Activated CD8-positive, alpha-beta memory T cell treated with anti-CD3 and anti-CD28 coated beads, Interleukin-2, amount 10 ng/mL, durations not matched to agents 7 days and 5 days (primary cell): Measurements from ENCODE around the gene DYNLT1. TPM values are rescaled to one million over a fixed set of nuclear protein-coding genes. Genes with fewer than 3 reads are reported as not detected.
"Not testable (repeated sequence)": the region's sequence is repeated elsewhere in the genome, so short reads cannot be mapped to it uniquely, and the experiment has no call there.

Experiments used
- ATAC-seq: fragments of 150-1000 bp; cut with Tn5 transposase; one replicate; pipeline ENCODE4 v1.10.0; 2021; ENCODE audit warnings: moderate library complexity
- CTCF ChIA-PET: fragments of 350-600 bp; sonication (Branson Sonifier 250); formaldehyde crosslinking; loops from one replicate; lab custom pipeline; 2021; ENCODE audit warnings: antibody characterized with exemption; lab: Charles Lee
- DNase-seq: peaks from one replicate; pipeline ENCODE4 v3.0.0-alpha.2; 2020
- H3K27ac Mint-ChIP-seq: one replicate; pipeline ENCODE4 v1.8.0; 2021; ENCODE audit warnings: mild to moderate bottlenecking, mixed read lengths
- H3K27me3 Mint-ChIP-seq: one replicate; pipeline ENCODE4 v1.8.0; 2021; ENCODE audit warnings: mixed read lengths
- H3K36me3 Mint-ChIP-seq: one replicate; pipeline ENCODE4 v1.8.0; 2021; ENCODE audit warnings: mild to moderate bottlenecking, mixed read lengths
- H3K4me1 Mint-ChIP-seq: one replicate; pipeline ENCODE4 v1.8.0; 2021; ENCODE audit warnings: mixed read lengths
- H3K4me3 Mint-ChIP-seq: one replicate; pipeline ENCODE4 v1.8.0; 2021; ENCODE audit warnings: mild to moderate bottlenecking, moderate library complexity, mixed read lengths
- H3K9me3 Mint-ChIP-seq: one replicate; pipeline ENCODE4 v1.8.0; 2022; ENCODE audit warnings: low read depth, mixed read lengths
- total RNA-seq, 2 experiments: library from RNA; stranded (reverse); gene quantifications; one replicate each; pipeline ENCODE4 v1.2.3, GENCODE V29; 2021

Gene DYNLT1
- total RNA-seq, 2 experiments from 2014 or later = 109 to 120 TPM

GRCh38 chr6:158656986-158657385, 12.4 kb upstream of the DYNLT1 start:
- Mint-ChIP-seq H3K36me3 (peaks cover 69% of the 10 kb centered on the region), H3K27ac (peak overlapping the region; percentile 36), H3K4me1 (peaks cover 71% of the 10 kb centered on the region)
- H3K27me3 Mint-ChIP-seq, CTCF ChIA-PET, H3K4me3 Mint-ChIP-seq, ATAC-seq, H3K9me3 Mint-ChIP-seq: not testable (repeated sequence)
- peak; percentile 8 for DNase-seq

GRCh38 chr6:158655569-158656450, 11.3 kb upstream of the DYNLT1 start:
- DNase-seq (peak; percentile 36), ATAC-seq (no peak)
- Mint-ChIP-seq H3K36me3 (peaks cover 72% of the 10 kb centered on the region), H3K4me1 (peaks cover 77% of the 10 kb centered on the region), H3K27ac (peak overlapping the region; percentile 98), H3K9me3 (no peaks in the 10 kb centered on the region), H3K27me3 (no peaks in the 10 kb centered on the region), H3K4me3 (peak overlapping the region; percentile 78)
- CTCF ChIA-PET = interaction anchor here (1.4 kb wide), 1 partner anchor 36 kb away, joined by 5 read pairs; no protein-coding TSS in a partner anchor

GRCh38 chr6:158654960-158655489, 10.5 kb upstream of the DYNLT1 start:
- Mint-ChIP-seq H3K4me1 (peaks cover 72% of the 10 kb centered on the region), H3K27me3 (no peaks in the 10 kb centered on the region), H3K9me3 (no peaks in the 10 kb centered on the region), H3K27ac (peak overlapping the region; percentile 98), H3K4me3 (peak overlapping the region; percentile 78), H3K36me3 (peaks cover 70% of the 10 kb centered on the region)
- DNase-seq (peak; percentile 37), ATAC-seq (no peak)
- CTCF ChIA-PET = interaction anchor here (1.4 kb wide), 1 partner anchor 36 kb away, joined by 5 read pairs; no protein-coding TSS in a partner anchor

- ATAC-seq (no peak), DNase-seq (peak; percentile 49)
- H3K4me3 Mint-ChIP-seq = peak overlapping the region; percentile 78
- H3K36me3 Mint-ChIP-seq = peaks cover 70% of the 10 kb centered on the region
- H3K27me3 Mint-ChIP-seq = no peaks in the 10 kb centered on the region
- H3K27ac Mint-ChIP-seq = peak overlapping the region; percentile 98
- CTCF ChIA-PET = no interaction called here
- H3K4me1 Mint-ChIP-seq = peaks cover 73% of the 10 kb centered on the region
- no peaks in the 10 kb centered on the region for H3K9me3 Mint-ChIP-seq
These were observed 10.0 kb upstream of the DYNLT1 start for GRCh38 chr6:158654498-158654897.

DNA sequence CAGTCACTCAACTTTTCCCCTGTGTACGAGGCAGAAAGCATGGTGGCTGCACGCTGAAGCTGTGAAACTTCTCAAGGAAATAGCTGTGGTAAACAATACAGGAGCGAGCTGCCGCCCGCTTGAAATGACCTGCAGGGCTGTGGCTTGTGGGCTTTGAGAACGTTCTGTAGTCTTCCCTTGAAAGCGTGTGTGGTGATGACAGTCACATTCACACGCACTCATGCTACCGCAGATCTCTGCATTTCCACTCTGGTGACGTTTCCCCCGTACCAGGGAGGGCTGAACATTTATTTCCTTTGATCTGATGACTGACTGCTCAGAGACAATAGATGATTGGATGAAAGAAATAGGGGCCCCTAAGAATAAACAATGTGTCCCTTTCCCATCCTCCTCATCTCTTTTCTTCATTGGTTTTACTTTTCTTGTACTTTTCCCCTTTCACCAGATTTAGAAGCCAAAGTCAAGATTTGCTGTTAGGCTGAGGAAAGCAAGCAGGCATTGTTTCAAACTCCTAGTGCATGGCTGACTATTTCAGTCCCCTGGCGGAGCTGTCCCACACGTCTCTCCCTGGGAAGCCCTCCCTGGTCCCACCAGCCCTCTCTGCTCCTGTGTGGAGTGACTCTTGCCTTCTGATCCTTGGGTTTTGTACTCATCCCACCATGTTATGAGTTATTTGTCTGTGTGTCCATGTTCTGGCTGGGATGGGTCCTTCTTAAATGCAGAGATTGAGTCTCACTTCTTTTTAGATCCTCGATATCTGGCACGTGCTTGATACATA, 9.2 kb upstream of the DYNLT1 start:
- Mint-ChIP-seq H3K9me3 (no peaks in the 10 kb centered on the region), H3K4me3 (peak overlapping the region; percentile 78), H3K27me3 (no peaks in the 10 kb centered on the region), H3K27ac (peak overlapping the region; percentile 98), H3K36me3 (peaks cover 65% of the 10 kb centered on the region), H3K4me1 (peaks cover 74% of the 10 kb centered on the region)
- ATAC-seq (peak; percentile 68), DNase-seq (peak; percentile 98)
- CTCF ChIA-PET = interaction anchor here (0.8 to 2.1 kb wide), 4 partner anchors 10 to 439 kb away, joined by 3 to 18 read pairs (median 4); partner anchors contain the start of gene DYNLT1

DNA sequence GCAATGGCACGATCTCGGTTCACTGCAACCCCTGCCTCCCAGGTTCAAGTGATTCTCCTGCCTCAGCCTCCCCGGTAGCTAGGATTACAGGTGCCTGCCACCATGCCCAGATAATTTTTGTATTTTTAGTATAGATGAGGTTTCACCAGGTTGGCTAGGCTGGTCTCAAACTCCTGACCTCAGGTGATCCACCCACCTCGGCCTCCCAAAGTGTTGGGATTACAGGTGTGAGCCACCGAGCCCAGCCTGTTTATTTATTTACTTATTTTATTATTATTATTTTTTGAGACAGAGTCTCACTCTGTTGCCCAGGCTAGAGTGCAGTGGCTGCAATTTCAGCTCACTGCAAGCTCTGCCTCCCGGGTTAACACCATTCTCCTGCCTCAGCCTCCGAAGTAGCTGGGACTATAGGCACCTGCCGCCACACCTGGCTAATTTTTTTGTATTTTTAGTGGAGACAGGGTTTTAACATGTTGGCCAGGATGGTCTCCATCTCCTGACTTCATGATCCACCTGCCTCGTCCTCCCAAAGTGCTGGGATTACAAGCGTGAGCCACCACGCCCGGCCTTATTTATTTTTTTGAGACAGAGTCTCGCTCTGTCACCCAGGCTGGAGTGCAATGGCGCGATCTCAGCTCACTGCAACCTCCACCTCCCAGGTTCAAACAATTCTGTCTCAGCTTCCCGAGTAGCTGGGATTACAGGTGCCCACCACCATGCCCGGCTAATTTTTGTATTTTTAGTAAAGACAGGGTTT, 7.6 kb upstream of the DYNLT1 start:
- not testable (repeated sequence) for H3K9me3 Mint-ChIP-seq, ATAC-seq, H3K27me3 Mint-ChIP-seq
- Mint-ChIP-seq H3K4me3 (peak overlapping the region; percentile 78), H3K4me1 (peaks cover 76% of the 10 kb centered on the region), H3K36me3 (peaks cover 64% of the 10 kb centered on the region), H3K27ac (peak overlapping the region; percentile 98)
- peak; percentile 39 for DNase-seq
- CTCF ChIA-PET = interaction anchor here (0.8 to 2.1 kb wide), 4 partner anchors 8 to 438 kb away, joined by 3 to 18 read pairs (median 4); partner anchors contain the start of gene DYNLT1

DNA sequence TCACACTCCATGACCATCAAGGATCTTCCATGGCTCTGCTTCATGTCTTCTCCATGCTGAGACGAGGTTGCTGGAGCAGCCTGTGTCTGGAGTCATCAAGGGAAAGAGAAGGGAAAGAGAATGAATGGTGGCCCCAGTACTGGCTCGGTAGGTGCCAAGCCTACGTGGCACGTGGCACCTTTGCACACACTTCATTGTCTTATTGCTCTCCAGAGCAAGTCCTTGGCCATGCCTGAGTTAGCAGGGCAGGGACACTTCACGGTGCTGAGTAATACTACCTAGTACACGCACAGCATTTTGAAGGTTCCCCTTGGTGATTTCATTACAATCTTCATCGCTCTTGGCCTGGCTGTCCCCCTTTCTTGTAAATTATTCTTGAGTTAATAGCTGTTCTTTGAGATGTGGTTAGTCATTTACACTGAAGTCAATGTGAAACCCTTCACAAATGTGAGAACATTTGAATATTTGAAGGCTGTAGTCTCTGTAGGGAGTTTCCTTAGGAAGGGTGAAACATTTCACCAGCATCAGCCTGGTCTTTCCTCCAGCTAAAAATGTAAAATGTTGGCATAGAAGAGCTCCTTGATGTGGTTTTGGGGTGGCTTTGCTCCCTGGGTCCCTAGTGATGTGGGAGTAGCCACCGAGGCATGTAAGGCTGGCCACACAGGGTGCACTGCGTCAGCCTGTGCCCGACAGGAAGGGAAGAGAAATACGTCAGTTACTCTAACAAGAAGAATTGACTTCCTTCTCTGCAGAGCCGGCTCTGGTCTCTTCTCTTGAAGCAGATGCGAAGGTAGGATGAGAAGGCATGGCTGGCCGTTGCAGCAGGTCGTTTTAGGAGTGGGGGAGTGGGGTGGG, 5.0 kb upstream of the DYNLT1 start, which contains the start of gene SYTL3:
TSS of gene SYTL3 (plus strand) at position 766 of the 855 bp plus-strand sequence. CDS start 13,215 bp downstream, outside the sequence.
- Mint-ChIP-seq H3K27ac (peak within 1 kb of the TSS; percentile 96), H3K9me3 (no peaks in the 10 kb centered on the region), H3K4me1 (peaks cover 73% of the 10 kb centered on the region), H3K36me3 (peaks cover 41% of the 10 kb centered on the region), H3K4me3 (peak within 1 kb of the TSS; percentile 78), H3K27me3 (no peaks in the 10 kb centered on the region)
- peak; percentile 59 for ATAC-seq
- CTCF ChIA-PET = interaction anchor here (0.6 to 1.9 kb wide), 11 partner anchors 10 to 483 kb away, joined by 3 to 7 read pairs (median 4); no protein-coding TSS in a partner anchor
- peak; percentile 90 for DNase-seq

GRCh38 chr6:158648682-158649131, 4.2 kb upstream of the DYNLT1 start:
- ATAC-seq = peak; percentile 9
- H3K36me3 Mint-ChIP-seq = peaks cover 37% of the 10 kb centered on the region
- peak overlapping the region; percentile 96 for H3K27ac Mint-ChIP-seq
- H3K9me3 Mint-ChIP-seq = no peaks in the 10 kb centered on the region
- peak overlapping the region; percentile 25 for H3K4me3 Mint-ChIP-seq
- peak; percentile 59 for DNase-seq
- H3K27me3 Mint-ChIP-seq = no peaks in the 10 kb centered on the region
- H3K4me1 Mint-ChIP-seq = peaks cover 65% of the 10 kb centered on the region
- CTCF ChIA-PET = interaction anchor here (1.0 to 1.9 kb wide), 6 partner anchors 11 to 434 kb away, joined by 3 to 7 read pairs (median 4); no protein-coding TSS in a partner anchor

DNA sequence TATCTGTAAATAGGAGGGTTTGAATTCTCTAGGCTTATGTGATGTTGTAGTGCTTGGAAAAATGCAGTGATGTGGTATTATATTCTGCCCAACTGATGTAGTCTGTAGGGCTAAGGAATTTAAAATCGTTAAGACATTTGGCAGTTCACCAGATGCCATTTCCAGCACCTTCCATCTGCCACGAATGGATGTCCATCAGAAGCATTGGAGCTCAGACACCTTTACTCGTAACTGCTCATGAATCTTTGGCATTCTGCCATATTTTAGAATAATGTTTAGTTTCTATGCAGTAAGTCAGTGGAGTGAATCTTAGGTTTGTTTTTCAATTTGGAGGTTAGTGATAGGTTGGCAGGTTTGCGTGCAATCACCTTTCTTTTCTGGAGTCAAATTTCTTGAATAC, 3.0 kb upstream of the DYNLT1 start:
- Mint-ChIP-seq H3K9me3 (no peaks in the 10 kb centered on the region), H3K36me3 (peaks cover 34% of the 10 kb centered on the region), H3K4me3 (no peak overlapping the region), H3K27me3 (no peaks in the 10 kb centered on the region), H3K27ac (peak overlapping the region; percentile 25), H3K4me1 (peaks cover 57% of the 10 kb centered on the region)
- CTCF ChIA-PET = interaction anchor here (4.9 kb wide), 1 partner anchor 13 kb away, joined by 36 read pairs; no protein-coding TSS in a partner anchor
- DNase-seq = peak; percentile 18
- ATAC-seq = no peak

DNA sequence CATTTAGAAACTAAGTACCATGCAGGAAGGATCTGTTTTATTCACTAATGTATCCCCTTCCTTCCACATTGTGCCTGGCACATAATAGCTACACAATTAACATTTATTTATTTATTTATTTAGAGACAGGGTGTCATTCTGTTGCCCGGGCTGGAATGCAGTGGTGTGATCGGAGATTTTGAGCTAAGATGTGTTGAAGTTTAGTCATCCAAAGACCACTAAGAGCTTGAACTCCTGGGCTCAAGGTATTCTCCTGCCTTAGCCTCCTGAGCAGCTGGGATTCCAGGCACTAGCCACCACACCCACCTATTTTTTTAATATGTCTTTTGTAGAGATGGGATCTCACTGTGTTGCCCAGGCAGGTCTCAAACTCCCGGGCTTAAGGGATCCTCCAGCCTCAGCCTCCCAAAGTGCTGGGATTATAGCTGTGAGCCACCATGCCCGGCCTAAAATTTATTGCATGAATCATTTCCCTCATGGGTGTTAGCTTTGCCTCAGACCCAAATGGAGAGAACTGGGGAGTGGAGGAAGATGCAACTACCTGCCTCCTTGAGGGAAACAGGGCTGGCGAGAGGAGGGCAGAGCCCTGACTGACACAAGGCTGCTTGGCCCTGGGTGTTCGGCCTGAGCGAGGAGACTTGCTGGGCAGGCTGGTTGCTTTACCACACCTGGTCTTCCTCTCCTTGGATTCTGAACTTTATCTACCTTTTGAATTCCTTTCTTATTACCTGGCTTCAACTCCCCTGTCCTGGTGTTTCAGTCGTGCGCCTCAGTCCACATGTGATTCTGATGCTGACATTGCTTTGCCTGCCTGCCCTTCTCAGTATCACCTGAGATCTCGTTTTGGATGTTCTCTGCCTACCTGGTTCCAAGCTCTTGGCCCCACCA, 1.7 kb upstream of the DYNLT1 start:
- peaks cover 37% of the 10 kb centered on the region for H3K36me3 Mint-ChIP-seq
- peak overlapping the region; percentile 85 for H3K27ac Mint-ChIP-seq
- peaks cover 62% of the 10 kb centered on the region for H3K4me1 Mint-ChIP-seq
- DNase-seq (peak; percentile 40), ATAC-seq (no peak)
- CTCF ChIA-PET = interaction anchor here (0.9 to 4.9 kb wide), 4 partner anchors 14 to 432 kb away, joined by 3 to 36 read pairs (median 8); no protein-coding TSS in a partner anchor
- no peaks in the 10 kb centered on the region for H3K9me3 Mint-ChIP-seq
- H3K27me3 Mint-ChIP-seq = no peaks in the 10 kb centered on the region
- H3K4me3 Mint-ChIP-seq = peak overlapping the region; percentile 100
